Fibroblast of pulmonary artery (primary cell): ENCODE measurements around the gene TSPOAP1.

Experiments used
- DNase-seq: peaks from one replicate; pipeline ENCODE4 v3.0.0-alpha.2; 2010; ENCODE audit warnings: low read depth
- H3K4me3 ChIP-seq: replicated peaks from 2 replicates; pipeline ENCODE4 v1.5.1; 2011; ENCODE audit warnings: low read depth, mild to moderate bottlenecking, control low read depth, low read length, moderate library complexity
- TF ChIP-seq, protein P1 (sequence below): IDR thresholded peaks from 2 replicates; pipeline ENCODE4 v1.5.1; 2011; ENCODE audit warnings: mild to moderate bottlenecking, control low read depth, low read length, inconsistent platforms; ENCODE audit errors: missing control alignments

The TSPOAP1 gene

DNA sequence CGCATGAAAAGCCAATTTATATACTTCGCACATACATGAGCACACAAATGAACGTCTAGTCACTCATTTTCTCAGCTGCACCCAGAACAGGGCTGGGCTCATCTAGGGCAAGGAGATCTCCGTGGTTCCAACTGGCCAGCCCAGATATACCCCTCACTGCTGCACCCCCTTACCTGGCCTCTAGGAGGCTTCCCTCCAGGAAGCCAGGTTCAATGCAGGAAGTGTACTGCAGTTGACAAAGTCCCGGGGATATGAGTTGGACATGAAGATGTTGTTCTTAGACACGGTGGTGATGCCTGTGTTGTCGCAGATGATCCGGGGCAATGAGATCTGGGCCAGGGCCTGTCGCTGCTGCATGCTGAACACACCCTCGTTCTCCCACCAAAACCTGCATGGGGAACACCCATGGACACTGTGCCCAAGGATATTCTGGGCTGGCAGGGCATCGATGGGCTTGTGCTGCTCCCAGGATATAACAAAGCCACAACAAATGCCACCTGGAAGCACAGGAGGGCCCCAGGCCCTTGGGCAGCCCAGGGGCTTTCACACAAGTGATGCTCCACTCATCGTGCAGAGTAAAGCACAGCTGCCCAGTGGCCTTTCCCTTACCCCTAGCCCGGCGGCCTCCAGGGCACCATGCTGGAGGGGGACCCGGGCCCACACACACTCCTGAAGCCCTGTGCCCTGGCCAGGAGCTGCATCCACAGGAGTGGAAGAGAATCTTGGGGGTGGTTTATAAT, 57.9 kb downstream of the TSPOAP1 start:
- TF ChIP-seq, protein P1, sequence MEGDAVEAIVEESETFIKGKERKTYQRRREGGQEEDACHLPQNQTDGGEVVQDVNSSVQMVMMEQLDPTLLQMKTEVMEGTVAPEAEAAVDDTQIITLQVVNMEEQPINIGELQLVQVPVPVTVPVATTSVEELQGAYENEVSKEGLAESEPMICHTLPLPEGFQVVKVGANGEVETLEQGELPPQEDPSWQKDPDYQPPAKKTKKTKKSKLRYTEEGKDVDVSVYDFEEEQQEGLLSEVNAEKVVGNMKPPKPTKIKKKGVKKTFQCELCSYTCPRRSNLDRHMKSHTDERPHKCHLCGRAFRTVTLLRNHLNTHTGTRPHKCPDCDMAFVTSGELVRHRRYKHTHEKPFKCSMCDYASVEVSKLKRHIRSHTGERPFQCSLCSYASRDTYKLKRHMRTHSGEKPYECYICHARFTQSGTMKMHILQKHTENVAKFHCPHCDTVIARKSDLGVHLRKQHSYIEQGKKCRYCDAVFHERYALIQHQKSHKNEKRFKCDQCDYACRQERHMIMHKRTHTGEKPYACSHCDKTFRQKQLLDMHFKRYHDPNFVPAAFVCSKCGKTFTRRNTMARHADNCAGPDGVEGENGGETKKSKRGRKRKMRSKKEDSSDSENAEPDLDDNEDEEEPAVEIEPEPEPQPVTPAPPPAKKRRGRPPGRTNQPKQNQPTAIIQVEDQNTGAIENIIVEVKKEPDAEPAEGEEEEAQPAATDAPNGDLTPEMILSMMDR: no peak
- H3K4me3 ChIP-seq: no peak overlapping the region
- no peak for DNase-seq

DNA sequence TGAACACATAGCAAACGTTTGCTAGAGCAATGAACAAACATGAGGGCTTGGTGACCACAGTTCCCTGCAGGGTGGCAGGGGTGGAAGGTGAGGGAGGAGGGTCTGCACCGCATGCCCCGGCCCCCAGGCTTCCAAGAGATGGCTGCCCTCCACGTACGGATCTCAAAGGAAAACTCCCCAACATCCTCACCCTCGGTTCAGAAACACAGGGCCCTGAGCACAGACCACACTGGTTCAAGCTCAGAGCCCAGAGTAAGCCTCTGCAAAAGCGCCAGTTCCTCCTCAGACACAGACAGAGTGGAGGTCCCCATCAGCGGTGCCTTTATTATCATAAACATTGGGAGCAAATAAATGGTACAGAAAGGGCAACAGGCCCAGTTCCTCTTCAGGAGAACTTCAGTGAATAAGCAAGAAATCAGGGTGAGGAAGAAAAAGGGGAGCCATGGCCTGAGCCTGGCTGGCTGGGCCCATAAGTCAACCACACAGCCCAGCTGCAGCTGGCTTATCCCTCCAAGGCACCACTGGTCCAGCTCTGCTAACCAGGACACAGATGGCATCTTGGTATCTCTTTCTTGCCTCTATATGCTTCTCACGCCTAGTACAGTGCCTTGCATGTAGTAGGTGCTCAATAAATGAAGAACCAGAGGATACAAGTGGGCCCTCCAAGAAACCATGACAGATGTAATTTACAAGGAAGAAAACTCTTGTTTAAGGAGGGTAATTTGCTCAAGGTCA, 58.9 kb downstream of the TSPOAP1 start:
- TF ChIP-seq, protein P1: no peak
- no peak overlapping the region for H3K4me3 ChIP-seq
- no peak for DNase-seq

DNA sequence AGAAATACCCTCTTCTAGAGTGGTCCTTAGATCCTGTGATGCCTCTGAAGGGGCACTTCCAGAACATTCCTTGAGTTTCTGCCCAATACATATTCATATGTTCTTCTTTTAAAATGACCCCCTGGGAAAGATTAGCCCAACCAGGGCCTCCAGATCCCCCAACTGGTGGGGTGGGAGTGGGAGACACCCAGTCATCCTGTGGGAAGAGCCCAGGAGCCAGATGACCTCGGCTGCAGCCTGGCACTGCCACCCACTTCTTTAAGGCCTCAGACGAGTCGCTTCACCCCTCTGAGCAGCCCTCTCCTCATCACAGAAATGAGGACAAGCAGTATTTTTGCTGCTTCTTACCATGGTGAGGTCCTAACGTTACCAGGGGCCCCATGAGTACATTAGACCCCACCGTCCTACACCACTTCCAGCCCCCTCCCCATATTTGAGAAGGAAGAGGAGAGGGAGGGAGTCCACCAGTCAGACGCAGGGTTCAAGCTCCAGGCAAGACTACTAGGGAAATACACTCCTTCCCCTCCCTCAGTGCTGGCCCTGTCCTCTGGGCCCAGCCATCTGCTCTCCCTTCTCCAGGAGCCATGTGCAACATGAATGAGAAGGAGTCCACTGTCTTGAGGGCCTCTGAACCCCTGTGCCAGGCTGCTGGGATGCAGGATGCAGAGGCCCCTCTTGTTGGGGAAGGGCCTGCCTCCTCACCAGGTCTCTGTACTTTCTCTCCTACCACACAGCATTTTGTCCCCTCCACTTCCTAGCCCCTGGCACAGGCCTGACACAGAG, 59.6 kb downstream of the TSPOAP1 start:
- no peak for DNase-seq
- H3K4me3 ChIP-seq: no peak overlapping the region
- TF ChIP-seq, protein P1: no peak

DNA sequence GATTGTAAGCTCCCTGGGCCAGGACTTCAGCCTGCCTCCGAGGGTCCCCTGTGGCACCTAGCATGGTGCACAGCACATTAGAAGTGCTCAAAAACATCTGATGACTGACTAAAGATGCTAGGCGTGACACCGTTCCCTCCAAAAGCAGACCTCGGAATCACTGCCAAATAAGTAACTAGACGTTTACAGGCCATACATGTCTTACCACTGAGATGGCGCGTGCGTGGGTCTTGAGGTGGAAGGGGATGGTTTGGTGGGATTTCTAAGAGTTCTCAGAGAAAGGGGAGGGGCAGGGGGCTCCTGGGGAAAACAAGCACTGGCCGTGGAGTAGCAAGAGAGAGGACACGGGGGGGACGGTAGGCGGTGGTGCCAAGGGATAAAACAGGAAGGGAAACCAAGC, 60.3 kb downstream of the TSPOAP1 start:
- no peak overlapping the region for H3K4me3 ChIP-seq
- DNase-seq: no peak
- TF ChIP-seq, protein P1: no peak

DNA sequence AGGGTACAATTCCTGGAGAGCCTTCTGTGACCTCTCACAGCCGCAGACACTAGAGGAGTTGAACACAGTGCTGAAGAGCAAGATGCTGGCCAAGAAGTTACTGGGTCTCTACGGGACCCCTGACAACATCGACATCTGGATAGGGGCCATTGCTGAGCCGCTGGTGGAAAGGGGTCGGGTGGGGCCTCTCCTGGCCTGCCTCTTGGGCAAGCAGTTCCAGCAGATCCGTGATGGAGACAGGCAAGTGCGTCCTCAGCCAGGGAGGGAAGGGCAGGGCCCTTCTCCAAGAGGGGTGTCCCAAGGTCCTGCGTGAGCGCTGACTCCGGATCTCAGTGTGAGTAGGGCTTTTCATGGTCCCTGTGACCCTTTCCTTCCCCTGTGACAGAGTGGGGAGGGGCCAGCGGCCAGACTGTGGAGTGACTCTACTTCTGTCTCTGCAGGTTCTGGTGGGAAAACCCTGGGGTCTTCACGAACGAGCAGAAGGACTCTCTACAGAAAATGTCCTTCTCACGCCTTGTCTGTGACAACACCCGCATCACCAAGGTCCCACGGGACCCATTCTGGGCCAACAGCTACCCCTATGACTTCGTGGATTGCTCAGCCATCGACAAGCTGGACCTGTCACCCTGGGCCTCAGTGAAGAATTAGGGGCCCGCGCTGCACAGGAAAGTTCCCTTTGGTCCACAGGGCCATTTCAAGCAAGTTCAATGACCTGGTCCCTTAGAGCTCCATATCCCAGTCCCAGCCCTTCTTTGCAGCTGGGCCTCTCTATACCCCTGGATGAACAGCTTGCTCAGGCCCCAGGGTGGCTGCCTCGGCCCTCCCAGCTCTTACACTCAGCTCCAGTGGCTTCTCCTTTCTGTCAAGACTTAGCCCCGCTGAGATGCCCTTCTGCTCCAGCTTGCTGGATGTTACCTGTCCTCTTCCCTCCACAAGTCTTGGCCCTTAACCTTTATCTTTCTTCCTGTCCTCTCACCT, 61.0 kb downstream of the TSPOAP1 start:
- no peak overlapping the region for H3K4me3 ChIP-seq
- TF ChIP-seq, protein P1: no peak
- no peak for DNase-seq
